K562 (cell line): ENCODE results near the gene PKP1. TPM values are rescaled to one million over a fixed set of nuclear protein-coding genes. Genes with fewer than 3 reads are reported as not detected.

Experiments
- ATAC-seq: fragments of 200-7000 bp; cut with Tn5 transposase; 3 replicates; pipeline ENCODE4 v1.9.1; 2020; ENCODE audit warnings: moderate library complexity
- BruUV-seq: library from RNA; stranded (reverse); fragments of 400-500 nt; replicated peaks from 2 replicates; lab custom pipeline; 2021; lab: Mats Ljungman, UMichigan
- CTCF ChIA-PET: fragments of 300-600 bp; formaldehyde crosslinking; extraction: SDS; loops from one replicate; lab custom pipeline; 2021; ENCODE audit warnings: low intra/inter-chr PET ratio; lab: Yijun Ruan, JAX
- POLR2A ChIA-PET: fragments of 300-600, 350-650 bp; sonication (Branson Sonifier 250); formaldehyde crosslinking; extraction: SDS; loops from one replicate; lab custom pipeline; 2021; ENCODE audit warnings: antibody characterized with exemption, inconsistent platforms; lab: Yijun Ruan, JAX
- DNase-seq, 4 experiments: peaks; one replicate each; pipeline versions ENCODE4 v3.0.0 to v3.0.0-alpha.2; 2011 to 2018; ENCODE audit warnings: low spot score in 3 of 4, mixed read lengths in 3 of 4; ENCODE audit errors: extremely low read depth in 1 of 4
- FAIRE-seq: peaks from 2 replicates; lab custom pipeline; 2011; peaks lifted over from hg19 to GRCh38; lab: Jason Lieb, UNC
- H2AFZ ChIP-seq: 2 replicates; pipeline ENCODE4 v1.6.0; 2011; ENCODE audit warnings: low read depth, low read length, control low read depth, inconsistent platforms
- H3K27ac ChIP-seq: fragments of 200-600 bp; 3 replicates; pipeline ENCODE4 v1.8.0; 2011; ENCODE audit warnings: low read depth, mild to moderate bottlenecking, control low read depth, inconsistent platforms, low read length, moderate library complexity, mixed read lengths; ENCODE audit errors: extremely low read depth
- H3K27me3 ChIP-seq, 2 experiments: fragments of 300-600 bp in 1 of 2; 2 replicates in 1 of 2; 3 replicates in 1 of 2; pipeline versions ENCODE4 v1.6.0 to v1.8.0; 2011; ENCODE audit warnings: inconsistent platforms in 2 of 2, low read length in 2 of 2, mild to moderate bottlenecking in 1 of 2, mixed read lengths in 1 of 2, moderate library complexity in 1 of 2; ENCODE audit not compliant: control insufficient read depth in 2 of 2, insufficient read depth in 2 of 2
- H3K36me3 ChIP-seq: fragments of 300-600 bp; 3 replicates; pipeline ENCODE4 v1.8.0; 2011; ENCODE audit warnings: mild to moderate bottlenecking, low read length, inconsistent platforms; ENCODE audit not compliant: control insufficient read depth, insufficient read depth
- H3K4me1 ChIP-seq, 2 experiments: fragments of 200-600 bp in 1 of 2; replicated peaks in 1 of 2; 2 replicates in 1 of 2; 3 replicates in 1 of 2; pipeline versions ENCODE4 v1.5.1 to v1.8.0; 2011; ENCODE audit warnings: inconsistent platforms in 2 of 2, low read length in 2 of 2, mild to moderate bottlenecking in 1 of 2, mixed read lengths in 1 of 2, moderate library complexity in 1 of 2; ENCODE audit not compliant: control insufficient read depth in 2 of 2, insufficient read depth in 2 of 2
- H3K4me2 ChIP-seq: 2 replicates; pipeline ENCODE4 v1.6.1; 2011; ENCODE audit warnings: low read length, control low read depth, inconsistent platforms, mixed read lengths; ENCODE audit not compliant: insufficient read depth
- H3K4me3 ChIP-seq: fragments of 200-600 bp; sonication (generic), shearing (Covaris generic); 2 replicates; pipeline ENCODE4 v1.5.1; 2016; ENCODE audit warnings: control low read depth, inconsistent platforms
- H3K79me2 ChIP-seq: fragments of 200-600 bp; 3 replicates; pipeline ENCODE4 v1.8.0; 2011; ENCODE audit warnings: low read length, inconsistent platforms; ENCODE audit not compliant: control insufficient read depth, insufficient read depth
- H3K9ac ChIP-seq, 2 experiments: 2 replicates each; pipeline versions ENCODE4 v1.6.0 to v1.6.1; 2011; ENCODE audit warnings: low read depth in 2 of 2, low read length in 2 of 2, control low read depth in 1 of 2, inconsistent platforms in 1 of 2, mild to moderate bottlenecking in 1 of 2, mixed read lengths in 1 of 2; ENCODE audit not compliant: insufficient read depth in 1 of 2
- H3K9me1 ChIP-seq: one replicate; pipeline ENCODE4 v1.6.0; 2011; ENCODE audit warnings: inconsistent platforms, mild to moderate bottlenecking, low read length, moderate library complexity; ENCODE audit not compliant: control insufficient read depth, insufficient read depth
- H3K9me3 ChIP-seq: replicated peaks from 2 replicates; pipeline ENCODE4 v1.5.1; 2011; ENCODE audit warnings: low read depth, low read length, inconsistent platforms; ENCODE audit not compliant: control insufficient read depth, insufficient read depth
- H4K20me1 ChIP-seq: replicated peaks from 2 replicates; pipeline ENCODE4 v1.6.1; 2011; ENCODE audit warnings: low read length, inconsistent platforms, mixed read lengths; ENCODE audit not compliant: control insufficient read depth, insufficient read depth
- BRD9 ChIP-seq: fragments of 450-650 bp; IDR thresholded peaks from 2 replicates; pipeline ENCODE4 v1.6.1; 2018; ENCODE audit warnings: low read depth; ENCODE audit not compliant: partially characterized antibody
- CBX5 ChIP-seq: IDR thresholded peaks from 2 replicates; pipeline ENCODE4 v1.6.1; 2014; ENCODE audit warnings: low read depth, borderline replicate concordance
- DPF2 ChIP-seq: fragments of 450-650 bp; IDR thresholded peaks from 2 replicates; pipeline ENCODE4 v1.6.1; 2016
- E2F1 ChIP-seq: sonication (generic); formaldehyde crosslinking; IDR thresholded peaks from 2 replicates; pipeline ENCODE4 v1.8.1; 2023; ENCODE audit warnings: mild to moderate bottlenecking, missing genetic modification reagents, moderate library complexity
- GATAD2B ChIP-seq: fragments of 450-650 bp; IDR thresholded peaks from 2 replicates; pipeline ENCODE4 v1.6.1; 2017; ENCODE audit warnings: mild to moderate bottlenecking, borderline replicate concordance
- LCOR ChIP-seq: sonication (generic); formaldehyde crosslinking; IDR thresholded peaks from 2 replicates; pipeline ENCODE4 v1.8.0; 2022; ENCODE audit warnings: mild to moderate bottlenecking, missing genetic modification reagents
- POLR2AphosphoS2 ChIP-seq: IDR thresholded peaks from 2 replicates; pipeline ENCODE4 v1.6.1; 2012; ENCODE audit warnings: low read length, improper control_type of control experiment
- POLR3A ChIP-seq: IDR thresholded peaks from 2 replicates; pipeline ENCODE4 v1.6.1; 2011; ENCODE audit warnings: borderline replicate concordance, mild to moderate bottlenecking, moderate library complexity; ENCODE audit not compliant: insufficient read length, insufficient read depth; ENCODE audit errors: extremely low read depth
- ZNF316 ChIP-seq: fragments of 450-650 bp; IDR thresholded peaks from 2 replicates; pipeline ENCODE4 v1.6.1; 2016
- ZNF785 ChIP-seq: fragments of 250-450 bp; sonication (Bioruptor Pico); IDR thresholded peaks from 2 replicates; pipeline ENCODE4 v1.4.0; 2020; ENCODE audit warnings: mild to moderate bottlenecking
- WGBS: fragments of 100-300 bp; shearing (Covaris generic); methylation state at CpG from one replicate; pipeline ENCODE4 v1.1.6; 2016; ENCODE audit warnings: low coverage, mixed read lengths; ENCODE audit not compliant: insufficient coverage; ENCODE audit errors: missing lambda C conversion rate; 5-methylcytosine and 5-hydroxymethylcytosine counted together
- in situ Hi-C: fragments of 300-500 bp; cut with MboI; formaldehyde crosslinking; loops from 4 replicates; pipeline ENCODE4 v1.15.0; 2018; ENCODE audit warnings: inconsistent platforms, mixed read lengths
- intact Hi-C: fragments of 100-400 bp; cut with micrococcal nuclease; formaldehyde crosslinking; loops from 2 replicates; pipeline ENCODE4 v1.14.2; 2022
- polyA plus RNA-seq, 8 experiments: library from polyadenylated mRNA; depleted of rRNA in 4 of 8; stranded (reverse) in 5 of 8; unstranded in 3 of 8; fragments of >200 nt; fragmentation: Nextera tagmentation in 2 of 8; fragmentation: Illumina TruSeq in 1 of 8; extraction: Ambion mirVana in 2 of 8; extraction: Trizol in 1 of 8; gene quantifications; 2 replicates each; pipeline versions ENCODE4 v1.2.1 to v1.2.3, GENCODE V29; 2011 to 2014; ENCODE audit warnings: inconsistent platforms in 1 of 8, missing spikeins in 1 of 8
- total RNA-seq, 7 experiments: library from RNA; depleted of rRNA in 6 of 7; stranded (reverse); fragments of >200 nt in 6 of 7; fragmentation: Illumina TruSeq in 2 of 7; extraction: Trizol in 2 of 7; gene quantifications; 2 replicates each; pipeline versions ENCODE4 v1.2.1 to v1.2.3, GENCODE V29; 2011 to 2021; ENCODE audit warnings: low replicate concordance in 1 of 7

The PKP1 gene
- total and polyA plus RNA-seq, 9 of the 15 experiments (the other 6 are each of a cell fraction or from before 2014, with no cell fraction given), result not detected

GRCh38 chr1:201371792-201372191, 88.5 kb downstream of the PKP1 start:
- H3K4me2 ChIP-seq, result no peak overlapping the region
- peaks cover 4% of the 10 kb centered on the region for H3K9me1 ChIP-seq
- H3K4me1 ChIP-seq, result no peaks in the 10 kb centered on the region
- no peaks in the 10 kb centered on the region for H3K36me3 ChIP-seq
- ChIA-PET CTCF (no interaction called here), POLR2A (interaction anchor here (1.1 kb wide), 1 partner anchor 8 kb away, joined by 3 read pairs; no protein-coding TSS in a partner anchor)
- H2AFZ ChIP-seq, result no peak overlapping the region
- no peaks in the 10 kb centered on the region for H3K79me2 ChIP-seq
- BruUV-seq, result no TSS peak
- intact Hi-C loops, result no loop called here
- no peak overlapping the region for H3K9ac ChIP-seq
- in situ Hi-C loops, result no loop called here
- TF ChIP-seq DPF2, result no peak
- TF ChIP-seq LCOR (CRISPR knock-in tag), result no peak
- peaks cover 21% of the 10 kb centered on the region for H4K20me1 ChIP-seq
- H3K9me3 ChIP-seq, result no peaks in the 10 kb centered on the region
- H3K27ac ChIP-seq, result no peak overlapping the region
- no peak overlapping the region for H3K4me3 ChIP-seq
- ATAC-seq (no peak), DNase-seq (no peak), FAIRE-seq (no peak)
- H3K27me3 ChIP-seq, result peaks cover 5 to 77% of the 10 kb centered on the region in 2 experiments; a peak in 4 of 5 replicates
- WGBS, result 2% methylated on average over 6 of the region's 6 CpGs

GRCh38 chr1:201374364-201374763, 91.1 kb downstream of the PKP1 start:
- WGBS, result under 1% methylated on average over 7 of the region's 7 CpGs
- H3K36me3 ChIP-seq, result no peaks in the 10 kb centered on the region
- no peak overlapping the region for H3K4me3 ChIP-seq
- no TSS peak for BruUV-seq
- H4K20me1 ChIP-seq, result peaks cover 17% of the 10 kb centered on the region
- no peaks in the 10 kb centered on the region for H3K79me2 ChIP-seq
- DNase-seq, result no peak
- in situ Hi-C loops, result no loop called here
- CTCF ChIA-PET, result no interaction called here
- ATAC-seq, result no peak
- H3K27me3 ChIP-seq, result peaks cover 10 to 63% of the 10 kb centered on the region in 2 experiments; a peak in 4 of 5 replicates
- H2AFZ ChIP-seq, result no peak overlapping the region
- H3K9me3 ChIP-seq, result no peaks in the 10 kb centered on the region
- no peak overlapping the region for H3K9ac ChIP-seq
- peaks cover 4% of the 10 kb centered on the region for H3K9me1 ChIP-seq
- H3K27ac ChIP-seq, result no peak overlapping the region
- intact Hi-C loops, result no loop called here
- no peaks in the 10 kb centered on the region; a peak in 1 of 5 replicates for H3K4me1 ChIP-seq
- FAIRE-seq, result no peak
- POLR2A ChIA-PET, result interaction anchor here (1.9 kb wide), 1 partner anchor 13 kb away, joined by 5 read pairs; no protein-coding TSS in a partner anchor
- H3K4me2 ChIP-seq, result no peak overlapping the region
- TF ChIP-seq E2F1 (no peak), ZNF316 (no peak), GATAD2B (no peak), ZNF785 (CRISPR knock-in tag) (no peak), POLR3A (no peak), POLR2AphosphoS2 (no peak), BRD9 (no peak), CBX5 (no peak)
